GM20431 (cell line): ENCODE results near the gene AK3.

ENCODE experiments used
- in situ Hi-C: fragments of 300-500 bp; cut with MseI, MboI; formaldehyde crosslinking; loops from one replicate; pipeline ENCODE4 v1.15.0; 2020; ENCODE audit warnings: low sequenced_read_pairs; ENCODE audit not compliant: unreplicated experiment

The AK3 gene

DNA sequence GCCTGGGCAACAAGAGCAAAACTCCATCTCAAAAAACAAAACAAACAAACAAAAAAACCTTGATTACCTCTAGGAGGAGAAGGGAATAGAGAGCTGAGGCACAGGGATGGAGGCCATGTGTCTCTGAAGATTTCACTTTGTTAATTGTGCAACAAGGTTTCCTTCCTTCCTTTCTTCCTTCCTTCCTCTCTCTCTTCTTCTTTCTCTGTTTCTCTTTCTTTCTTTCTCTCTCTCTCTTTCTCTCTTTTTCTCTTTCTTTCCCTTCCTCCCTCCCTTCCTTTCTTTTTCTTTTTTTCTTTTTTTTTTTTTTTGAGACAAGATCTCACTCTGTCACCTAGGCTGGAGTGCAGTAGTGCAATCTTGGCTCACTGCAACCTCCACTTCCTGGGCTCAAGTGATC, 13.5 kb upstream of the AK3 start:
- in situ Hi-C loops, result loop anchor here (25.0 kb wide), 2 partner anchors 183 to 683 kb away; partner anchors contain the start of gene PLGRKT

DNA sequence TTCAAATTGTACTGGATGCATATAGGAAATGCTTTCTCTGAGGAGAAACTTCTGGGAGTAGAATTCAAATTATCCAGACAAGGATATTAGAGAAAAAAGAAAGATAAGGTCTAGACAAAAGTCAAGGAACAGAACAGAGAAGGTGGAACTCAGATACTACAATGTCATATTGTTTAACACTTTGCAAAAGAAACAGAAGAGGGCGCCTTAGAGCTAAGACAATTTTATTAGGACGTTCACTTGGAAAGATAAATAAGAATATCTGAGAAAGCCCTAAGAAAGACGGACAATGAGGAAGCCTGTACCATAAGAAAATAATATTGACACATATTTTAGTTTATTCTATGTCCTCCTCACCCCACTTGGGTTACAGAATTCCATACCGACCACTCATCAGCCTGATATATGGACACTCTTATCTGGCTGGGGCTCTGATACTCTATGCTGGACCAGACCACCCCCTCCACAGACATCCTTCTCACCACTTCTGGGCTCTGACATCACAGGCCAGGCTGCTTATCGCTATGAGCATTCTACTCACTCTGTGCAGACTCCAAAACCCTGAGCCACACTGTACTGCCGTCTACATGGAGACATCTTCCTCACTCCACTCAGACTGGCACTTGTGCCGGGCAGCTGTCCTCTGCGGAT, 9.1 kb upstream of the AK3 start:
- in situ Hi-C loops, result loop anchor here (25.0 kb wide), 2 partner anchors 187 to 687 kb away; partner anchors contain the start of gene PLGRKT

DNA sequence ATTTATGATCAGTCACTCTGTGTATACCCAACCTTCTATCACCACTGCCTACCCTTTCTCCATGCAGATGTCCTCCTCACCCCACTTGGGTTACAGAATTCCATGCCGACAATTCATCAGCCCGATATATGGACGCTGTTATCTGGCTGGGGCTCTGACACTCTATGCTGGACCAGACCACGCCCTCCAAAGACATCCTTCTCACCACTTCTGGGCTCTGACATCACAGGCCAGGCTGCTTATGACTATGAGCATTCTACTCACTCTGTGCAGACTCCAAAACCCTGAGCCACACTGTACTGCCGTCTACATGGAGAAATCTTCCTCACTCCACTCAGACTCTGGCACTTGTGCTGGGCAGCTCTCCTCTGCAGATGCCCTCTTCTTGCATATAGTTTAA, 7.6 kb upstream of the AK3 start:
- in situ Hi-C loops, result no loop called here

DNA sequence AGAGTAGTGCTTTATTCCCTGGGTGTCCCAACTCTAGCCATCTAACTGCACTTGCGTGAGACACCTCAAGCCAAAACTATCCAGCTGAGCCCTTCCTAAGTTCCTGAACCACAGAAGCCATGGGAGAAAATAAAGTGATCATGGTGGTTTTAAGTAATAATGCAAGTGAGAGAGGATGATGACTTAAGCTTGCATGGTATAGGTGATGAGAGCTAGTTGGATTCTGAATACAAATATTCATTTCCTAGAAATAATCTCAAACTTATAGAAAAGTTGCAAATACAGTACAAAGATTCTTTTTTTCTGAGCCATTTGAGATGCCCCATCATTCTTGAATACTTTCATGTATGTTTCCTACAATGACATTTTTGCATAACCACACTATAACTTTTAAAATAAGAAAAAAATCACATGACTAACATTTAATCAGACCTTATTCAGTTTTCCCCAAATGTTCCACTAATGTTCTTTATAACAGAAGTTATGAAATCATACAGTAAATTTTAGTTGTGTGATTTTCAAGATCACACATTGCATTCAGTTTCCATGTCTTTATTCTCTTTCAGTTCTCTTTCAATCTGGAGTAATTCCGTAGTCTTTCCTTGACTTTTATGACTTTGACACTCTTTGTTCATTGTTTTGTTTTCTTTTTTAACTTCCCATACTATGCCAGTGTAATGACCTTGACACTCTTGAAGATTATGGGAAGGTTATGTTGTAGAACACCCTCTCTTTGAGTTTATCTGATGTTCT, 5.5 kb upstream of the AK3 start:
- in situ Hi-C loops, result no loop called here

DNA sequence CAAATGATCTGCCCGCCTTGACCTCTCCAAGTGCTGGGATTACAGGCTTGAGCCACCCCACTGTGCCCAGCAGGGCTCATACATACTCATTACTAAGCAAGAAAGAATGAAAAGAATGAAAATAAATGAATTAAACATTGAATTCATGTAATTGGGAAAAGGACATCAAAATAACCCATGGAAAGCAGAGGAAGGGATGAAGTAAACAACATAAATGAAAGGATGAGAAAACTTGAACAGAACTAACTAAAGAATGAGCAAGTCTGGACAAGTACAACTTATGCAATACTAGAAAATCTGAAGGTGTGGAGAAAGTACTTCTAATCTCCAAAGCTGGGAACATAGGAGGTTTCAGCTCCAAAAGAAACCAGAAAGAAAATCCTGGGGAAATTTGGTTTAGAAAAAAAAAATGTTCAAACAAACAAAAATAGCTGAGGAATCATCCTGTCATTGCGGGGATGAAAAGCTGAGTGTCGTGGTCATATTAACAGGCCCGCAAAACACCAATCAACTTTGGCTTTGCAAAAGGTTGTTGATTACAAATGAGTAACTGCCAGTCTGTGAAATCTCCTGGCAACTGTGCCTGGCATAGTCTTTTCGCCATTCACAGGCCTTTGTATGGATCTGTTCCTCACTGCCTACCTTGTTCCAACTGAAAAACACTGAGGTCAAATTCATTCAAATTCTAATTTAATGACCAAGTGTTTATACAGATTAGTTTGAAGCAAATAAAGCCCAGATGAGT, 2.3 kb upstream of the AK3 start:
- in situ Hi-C loops, result no loop called here

DNA sequence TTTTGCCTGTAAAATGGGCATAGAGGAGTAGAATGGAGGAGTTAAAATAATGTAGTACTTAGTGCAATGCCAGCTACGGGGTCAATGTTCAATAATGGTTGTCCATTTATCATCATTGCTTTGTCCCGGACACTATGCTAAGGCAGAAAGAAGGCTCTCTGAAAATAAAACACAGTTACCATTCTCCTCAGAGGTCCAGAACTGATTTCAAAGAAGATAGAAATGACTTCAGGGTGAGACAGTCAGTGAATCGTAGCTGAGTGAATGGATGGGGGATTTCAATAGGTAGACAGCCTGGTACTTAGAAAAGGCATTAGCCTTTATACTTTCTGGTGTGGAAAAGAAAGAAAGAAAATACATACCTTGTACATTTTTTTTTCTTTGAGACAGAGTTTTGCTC, 1.2 kb upstream of the AK3 start:
- in situ Hi-C loops, result no loop called here

DNA sequence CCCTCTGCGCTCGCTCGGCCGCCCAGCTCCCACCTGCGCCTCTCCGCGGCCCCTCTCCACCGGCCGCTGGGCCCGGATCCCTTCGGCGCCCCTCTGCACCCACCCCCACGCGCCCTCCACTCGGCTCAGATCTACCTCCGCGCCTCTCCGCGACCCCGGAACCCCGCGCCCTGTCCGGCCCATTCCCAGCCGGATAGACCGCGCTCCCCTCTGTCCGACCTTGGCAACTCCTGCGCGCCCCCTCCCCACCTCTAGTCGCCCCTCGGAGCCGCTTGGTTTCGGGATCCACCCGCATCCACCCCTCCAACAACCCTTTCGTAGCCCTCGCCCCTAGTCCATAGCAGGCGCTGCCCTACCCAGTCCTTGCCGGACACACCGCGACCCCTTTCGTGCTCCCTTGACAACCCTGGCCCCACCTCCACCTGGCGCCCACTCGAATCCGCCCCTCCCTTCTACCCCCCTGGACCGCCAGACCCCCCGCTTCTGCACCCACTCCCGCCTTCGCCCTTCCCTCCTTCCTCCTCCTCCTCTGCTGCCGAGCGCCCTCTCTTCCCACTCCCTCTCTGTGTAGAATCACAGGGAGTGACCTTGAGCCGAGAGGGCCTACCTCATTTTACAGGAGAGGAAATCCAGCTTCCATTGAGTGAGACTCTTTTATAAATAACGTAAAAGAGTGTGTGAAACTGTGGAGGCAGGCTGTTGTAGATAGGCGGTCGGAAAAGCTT, 525 bp upstream of the AK3 start:
- in situ Hi-C loops, result no loop called here

DNA sequence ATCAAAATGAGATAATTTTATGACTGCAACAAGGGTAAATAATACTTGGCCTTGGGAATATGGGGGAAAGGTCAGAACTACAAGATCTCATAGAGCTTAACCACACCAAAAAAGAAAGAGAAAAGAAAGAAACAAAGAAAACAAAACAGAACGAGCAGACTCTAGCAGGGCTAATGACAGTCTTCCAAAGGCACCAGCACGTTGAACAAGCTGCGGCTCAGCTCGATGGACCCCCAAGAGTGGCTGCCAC, 689 bp downstream of the AK3 start:
- in situ Hi-C loops, result no loop called here

DNA sequence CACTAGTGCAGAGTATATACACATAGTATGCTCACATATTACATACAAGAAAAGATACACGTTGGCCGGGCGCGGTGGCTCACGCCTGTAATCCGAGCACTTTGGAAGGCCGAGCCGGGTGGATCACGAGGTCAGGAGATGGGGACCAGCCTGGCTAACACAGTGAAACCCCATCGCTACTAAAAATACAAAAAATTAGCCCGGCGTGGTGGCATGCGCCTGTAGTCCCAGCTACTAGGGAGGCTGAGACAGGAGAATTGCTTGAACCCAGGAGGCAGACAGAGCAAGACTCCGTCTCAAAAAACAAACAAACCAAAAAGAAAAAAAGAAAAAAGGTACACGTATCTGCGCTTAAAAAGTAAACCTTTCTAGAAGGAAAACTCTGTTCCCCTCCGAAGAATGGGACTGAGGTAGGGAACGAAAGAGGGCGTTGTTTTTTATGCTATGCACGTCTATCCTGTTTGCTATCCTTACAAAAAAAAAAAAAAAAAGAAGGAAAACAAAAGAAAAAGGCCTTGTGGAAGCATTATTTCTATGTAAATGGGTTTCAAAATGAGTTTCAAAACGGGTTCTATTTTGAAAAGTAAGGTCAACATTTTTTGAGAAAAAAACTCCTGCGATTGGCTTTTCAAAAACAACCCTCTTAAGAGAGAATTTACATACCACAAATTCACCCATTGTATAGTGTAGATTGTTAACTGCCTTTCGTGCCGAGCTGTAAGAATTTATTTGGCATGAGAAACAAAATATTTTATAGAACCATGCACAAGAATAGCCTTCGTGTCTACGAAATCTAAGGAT, 1.2 kb downstream of the AK3 start:
- in situ Hi-C loops, result no loop called here

DNA sequence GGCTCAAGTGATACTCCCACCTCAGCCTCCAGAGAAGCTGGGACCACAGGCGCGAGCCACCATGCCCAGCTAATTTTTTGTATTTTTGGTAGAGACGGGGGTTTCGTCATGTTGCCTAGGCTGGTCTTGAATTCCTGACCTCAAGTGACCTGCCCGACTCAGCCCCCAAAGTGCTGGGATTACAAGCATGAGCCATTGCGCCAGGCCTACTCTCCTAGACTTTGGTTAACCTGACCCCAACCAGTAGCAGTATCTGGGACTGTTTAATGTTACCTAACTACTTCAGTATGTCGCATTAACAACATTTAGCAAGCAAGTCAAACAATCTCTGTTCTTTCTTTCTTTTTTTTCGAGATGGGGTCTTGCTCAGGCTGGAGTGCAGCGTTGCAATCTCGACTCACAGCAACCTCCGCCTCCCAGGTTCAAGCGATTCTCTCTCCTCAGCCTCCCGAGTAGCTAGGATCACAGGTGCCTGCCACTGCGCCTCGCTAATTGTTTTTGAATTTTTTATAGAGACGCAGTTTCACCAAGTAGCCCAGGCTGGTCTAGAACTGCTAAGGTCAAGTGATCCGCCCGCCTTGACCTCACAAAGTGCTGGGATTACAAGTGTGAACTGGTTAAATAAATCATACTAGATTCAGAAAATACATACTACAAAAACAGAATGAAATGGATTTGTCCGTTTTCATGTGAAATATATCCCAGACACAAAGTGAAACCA, 2.0 kb downstream of the AK3 start:
- in situ Hi-C loops, result no loop called here

DNA sequence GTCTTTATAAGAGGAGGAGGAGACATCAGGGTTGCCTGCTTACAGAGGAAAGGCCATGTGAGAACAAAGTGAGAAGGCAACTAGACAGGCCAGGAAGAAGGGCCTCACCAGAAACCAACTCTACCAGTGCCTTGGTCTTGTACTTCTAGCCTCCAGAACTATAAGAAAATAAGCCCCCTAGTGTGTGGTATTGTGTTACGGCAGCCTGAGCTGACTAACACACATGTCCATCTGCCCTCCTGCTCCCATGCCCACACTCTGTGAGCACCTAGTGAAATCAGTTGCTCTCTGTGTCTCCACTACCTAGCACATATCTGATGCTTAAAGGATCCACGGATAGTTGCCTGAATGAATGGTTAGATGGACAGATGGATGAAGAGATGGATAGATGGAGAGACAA, 6.9 kb downstream of the AK3 start:
- in situ Hi-C loops, result no loop called here

DNA sequence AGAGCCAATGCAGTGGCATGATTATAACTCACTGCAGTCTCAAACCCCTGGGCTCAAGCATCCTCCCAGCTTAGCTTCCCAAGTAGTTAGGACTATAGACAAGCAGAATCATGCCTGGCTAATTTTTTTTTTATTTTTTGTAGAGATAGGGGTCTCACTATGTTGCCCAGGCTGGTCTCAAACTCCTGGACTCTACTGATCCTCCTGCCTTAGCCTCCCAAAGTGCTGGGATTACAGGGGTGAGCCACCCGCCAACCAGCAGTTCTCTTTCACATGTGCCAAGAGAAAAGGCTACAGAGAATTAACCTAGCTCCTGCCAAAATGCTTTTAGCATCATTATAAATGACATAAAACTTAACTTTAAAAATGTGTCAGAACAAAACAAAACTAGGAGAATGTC, 8.1 kb downstream of the AK3 start:
- in situ Hi-C loops, result no loop called here

DNA sequence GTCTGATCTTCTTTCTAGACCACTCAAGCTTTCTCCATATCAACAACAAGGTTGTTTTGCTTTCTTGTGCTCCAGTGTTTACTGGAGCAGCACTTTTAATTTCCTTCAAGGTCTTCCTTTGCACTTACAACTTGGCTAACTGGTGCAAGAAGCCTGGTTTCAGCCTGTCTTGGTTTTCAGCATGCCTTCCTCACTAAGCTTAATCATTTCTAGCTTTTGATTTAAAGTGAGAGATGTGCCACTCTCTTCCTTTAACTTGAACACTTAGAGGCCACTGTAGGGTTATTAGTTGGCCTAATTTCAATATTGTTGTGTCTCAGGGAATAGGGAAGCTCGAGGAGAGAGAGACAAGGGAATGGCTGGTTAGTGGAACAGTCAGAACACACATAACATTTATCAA, 13.4 kb downstream of the AK3 start:
- in situ Hi-C loops, result no loop called here

DNA sequence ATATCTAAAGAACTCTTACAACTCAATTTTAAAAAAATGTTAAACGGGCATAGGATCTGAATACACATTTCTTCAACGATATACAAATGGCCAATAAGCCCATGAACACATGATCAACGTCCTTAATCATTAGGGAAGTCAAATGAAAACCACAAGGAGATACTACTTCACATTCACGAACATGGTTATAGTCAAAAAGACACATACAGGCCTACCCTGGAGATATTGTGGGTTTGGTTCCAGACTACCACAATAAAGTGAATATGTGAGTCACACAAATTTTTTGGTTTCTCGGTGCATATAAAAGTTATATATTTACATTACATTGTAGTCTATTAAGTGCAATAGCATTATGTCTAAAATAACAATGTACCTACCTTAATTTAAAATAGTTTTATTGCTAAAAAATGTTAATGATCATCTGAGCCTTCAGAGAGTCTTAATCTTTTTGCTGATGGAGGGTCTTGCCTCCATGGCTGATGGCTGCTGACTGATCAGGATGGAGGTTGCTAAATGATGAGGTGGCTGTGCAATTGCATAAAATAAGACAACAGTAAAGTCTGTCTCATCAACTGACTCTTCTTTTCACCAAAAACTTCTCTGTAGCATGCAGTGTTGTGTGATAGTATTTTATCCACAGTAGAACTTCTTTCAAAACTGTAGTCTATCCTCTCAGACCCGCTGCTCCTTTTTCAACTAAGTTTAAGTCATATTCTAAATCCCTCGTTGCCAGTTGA, 15.1 kb downstream of the AK3 start:
- in situ Hi-C loops, result no loop called here

DNA sequence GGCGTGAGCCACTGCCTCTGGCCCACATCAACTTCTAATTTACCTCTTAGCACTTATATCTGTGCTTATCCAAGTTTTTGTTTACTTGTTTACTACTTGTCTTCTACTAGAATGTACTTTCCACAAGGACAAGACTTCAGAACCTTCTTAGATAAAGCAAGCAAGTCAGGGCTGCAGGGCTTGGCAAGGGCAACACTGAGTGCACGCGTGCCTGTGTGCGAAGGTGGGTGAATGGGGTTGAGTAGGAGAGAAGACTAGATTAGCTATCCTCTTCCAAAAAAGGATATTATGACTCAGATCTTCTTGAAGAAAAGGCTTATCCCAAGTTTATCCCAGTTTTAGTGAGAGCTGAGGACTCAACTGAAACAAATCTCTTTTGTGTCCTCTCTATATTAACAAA, 19.3 kb downstream of the AK3 start:
- in situ Hi-C loops, result no loop called here

DNA sequence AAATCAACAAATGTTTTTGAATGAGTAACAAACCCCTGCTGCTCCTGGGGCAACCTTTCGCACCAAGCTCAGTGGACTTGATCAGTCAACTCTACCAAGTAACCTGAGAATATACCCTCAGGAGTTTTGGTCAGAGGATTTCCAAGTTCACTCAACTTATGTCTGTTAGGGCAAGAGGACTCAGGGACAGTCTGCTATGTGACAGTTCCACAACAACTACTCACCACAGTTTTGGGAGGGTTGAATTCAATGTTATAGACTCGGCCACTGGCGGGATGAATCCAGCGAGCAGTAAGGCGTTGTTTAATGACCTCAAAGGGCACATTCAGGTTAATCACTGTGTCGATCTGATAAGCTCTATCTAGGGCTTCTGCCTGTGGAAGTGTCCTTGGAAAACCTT, 22.1 kb downstream of the AK3 start:
- in situ Hi-C loops, result no loop called here

DNA sequence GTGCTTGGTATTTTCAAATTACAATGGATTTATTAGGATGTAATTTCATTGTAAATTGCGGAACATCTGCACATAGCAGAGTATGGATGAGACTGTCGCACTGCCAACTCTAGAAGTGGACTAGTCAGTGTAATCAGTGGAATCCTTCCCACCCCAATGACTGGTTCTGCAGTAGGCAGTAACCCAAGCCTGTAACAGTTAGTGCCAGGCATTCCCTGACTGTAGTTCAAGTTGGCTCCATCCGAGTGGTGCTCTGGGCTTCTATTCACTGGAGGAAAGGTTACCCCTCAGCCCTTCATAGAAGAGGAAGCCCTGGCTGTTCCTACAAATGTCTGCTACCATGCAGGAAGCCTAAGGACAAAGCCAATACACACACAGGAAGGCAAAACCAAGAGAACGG, 23.2 kb downstream of the AK3 start:
- in situ Hi-C loops, result no loop called here

DNA sequence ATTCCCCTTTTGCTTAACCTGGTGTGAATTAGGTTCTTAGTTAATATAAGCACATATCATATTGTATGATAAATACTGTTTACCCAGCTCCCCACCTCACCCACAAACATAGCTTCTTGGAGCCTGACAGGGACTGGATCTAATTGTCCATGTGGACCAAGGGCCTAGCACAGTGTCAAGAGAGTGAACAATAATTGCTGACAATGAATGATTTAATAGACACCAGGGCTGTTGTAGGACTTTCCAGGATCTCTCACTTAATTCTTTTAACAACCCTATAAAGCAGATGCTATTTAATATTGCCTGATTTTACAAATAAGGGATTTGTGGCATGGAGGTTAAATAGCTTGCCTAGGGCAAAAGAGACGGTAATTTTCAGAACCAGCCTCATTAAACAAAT, 24.8 kb downstream of the AK3 start:
- in situ Hi-C loops, result no loop called here
